ENCODE measurements around the gene ZIC5. TPM values are rescaled to one million over a fixed set of nuclear protein-coding genes. Genes with fewer than 3 reads are reported as not detected.

ZIC5 gene
- total and polyA plus RNA-seq, 8 donors: not detected

DNA sequence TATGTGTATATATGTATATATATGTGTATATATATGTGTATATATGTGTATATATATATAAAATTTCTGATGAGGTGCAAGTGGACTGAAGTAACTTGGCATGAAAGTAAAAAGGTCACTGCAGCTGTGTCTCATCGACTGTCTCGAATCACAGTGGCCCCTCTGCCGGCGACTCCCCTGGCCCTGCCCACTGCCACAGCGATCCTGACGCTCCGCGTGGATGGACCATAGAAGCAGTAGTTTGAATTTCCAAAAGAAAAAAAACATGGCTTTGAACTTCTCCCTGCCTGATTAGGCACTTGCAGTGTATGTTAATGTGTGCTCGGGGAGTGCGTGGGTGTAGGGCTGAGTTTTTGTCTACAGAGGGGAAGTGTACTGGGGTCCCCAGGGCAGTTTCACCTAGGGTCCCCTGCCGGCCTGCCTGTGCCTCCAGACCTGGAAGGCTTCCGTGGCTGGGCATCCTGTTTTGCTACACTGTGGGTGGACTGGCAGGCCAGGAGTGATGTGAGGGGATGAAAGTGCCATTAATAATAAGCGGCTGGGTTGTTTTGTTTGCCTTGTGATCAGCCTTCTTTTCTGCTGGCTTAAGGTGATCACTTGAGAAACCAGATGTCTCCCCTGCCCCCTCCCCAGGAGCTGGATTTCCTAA is 10.8 kb downstream of the ZIC5 start:
- peak in 1 of 2 donors; percentile 11 for DNase-seq
- Histone ChIP-seq H3K36me3 (no peaks in the 10 kb centered on the region), H3K9me3 (peaks cover 0 to 18% (median 4%) of the 10 kb centered on the region in 4 donors), H3K4me3 (no peak overlapping the region), H3K27ac (no peak overlapping the region), H3K27me3 (peaks cover 49 to 100% (median 85%) of the 10 kb centered on the region in 3 donors), H3K4me1 (peaks cover 25 to 39% (median 32%) of the 10 kb centered on the region in 4 donors)
- TF ChIP-seq POLR2A (IDR thresholded peaks at IDR 0.05) (no peak), EP300 (IDR thresholded peaks at IDR 0.05) (no peak), POLR2AphosphoS5 (IDR thresholded peaks at IDR 0.05) (no peak)
- TF ChIP-seq, protein P1, sequence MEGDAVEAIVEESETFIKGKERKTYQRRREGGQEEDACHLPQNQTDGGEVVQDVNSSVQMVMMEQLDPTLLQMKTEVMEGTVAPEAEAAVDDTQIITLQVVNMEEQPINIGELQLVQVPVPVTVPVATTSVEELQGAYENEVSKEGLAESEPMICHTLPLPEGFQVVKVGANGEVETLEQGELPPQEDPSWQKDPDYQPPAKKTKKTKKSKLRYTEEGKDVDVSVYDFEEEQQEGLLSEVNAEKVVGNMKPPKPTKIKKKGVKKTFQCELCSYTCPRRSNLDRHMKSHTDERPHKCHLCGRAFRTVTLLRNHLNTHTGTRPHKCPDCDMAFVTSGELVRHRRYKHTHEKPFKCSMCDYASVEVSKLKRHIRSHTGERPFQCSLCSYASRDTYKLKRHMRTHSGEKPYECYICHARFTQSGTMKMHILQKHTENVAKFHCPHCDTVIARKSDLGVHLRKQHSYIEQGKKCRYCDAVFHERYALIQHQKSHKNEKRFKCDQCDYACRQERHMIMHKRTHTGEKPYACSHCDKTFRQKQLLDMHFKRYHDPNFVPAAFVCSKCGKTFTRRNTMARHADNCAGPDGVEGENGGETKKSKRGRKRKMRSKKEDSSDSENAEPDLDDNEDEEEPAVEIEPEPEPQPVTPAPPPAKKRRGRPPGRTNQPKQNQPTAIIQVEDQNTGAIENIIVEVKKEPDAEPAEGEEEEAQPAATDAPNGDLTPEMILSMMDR (IDR thresholded peaks at IDR 0.05): no peak
- WGBS, 5 donors: 9 to 19% (median 10%) methylated on average over 13 of the region's 13 CpGs
- intact Hi-C loops (cut with DNase I; ENCODE audit: low total_unique reads): no loop called here

DNA sequence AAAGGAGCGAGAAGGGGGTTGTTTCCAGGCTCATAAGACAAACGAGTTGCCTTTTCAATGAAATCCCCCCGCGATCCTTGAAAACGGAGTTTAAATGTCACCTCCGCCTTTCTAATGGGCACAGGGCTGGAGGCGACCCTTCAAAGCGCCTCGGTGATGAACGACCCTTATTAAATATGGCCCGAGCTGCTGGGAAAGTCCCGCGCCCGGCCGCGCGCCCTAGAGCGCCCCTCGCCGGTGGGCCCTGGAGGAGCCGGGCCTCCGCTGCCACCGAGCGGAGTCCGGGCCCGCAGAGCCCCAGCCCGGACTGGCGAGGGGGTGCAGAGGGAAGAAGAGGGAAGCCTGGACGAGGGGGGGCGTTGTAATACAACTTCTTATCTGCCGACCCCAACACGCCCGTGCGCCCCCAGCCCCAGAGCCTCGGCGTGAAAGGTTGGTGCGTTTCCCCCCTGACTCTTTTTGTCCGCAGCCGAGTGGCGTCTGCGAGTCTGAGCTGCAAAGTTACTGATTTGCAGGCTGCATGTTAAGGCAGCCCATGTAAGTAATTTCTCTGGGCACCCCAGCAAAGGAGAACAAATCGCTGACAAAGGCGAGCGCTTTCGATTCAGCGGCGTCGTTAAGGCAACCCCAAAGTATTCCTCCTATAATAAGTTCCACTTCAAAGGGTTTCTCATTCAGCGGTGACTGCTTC is 11.9 kb downstream of the ZIC5 start:
- H3K27me3 ChIP-seq: peaks cover 52 to 100% (median 89%) of the 10 kb centered on the region in 3 donors
- no peak for TF ChIP-seq POLR2AphosphoS5 (IDR thresholded peaks at IDR 0.05)
- no peak for TF ChIP-seq POLR2A (IDR thresholded peaks at IDR 0.05)
- TF ChIP-seq, protein P1 (IDR thresholded peaks at IDR 0.05): no peak
- TF ChIP-seq EP300 (IDR thresholded peaks at IDR 0.05): no peak
- no peaks in the 10 kb centered on the region for H3K36me3 ChIP-seq
- no peak overlapping the region for H3K27ac ChIP-seq
- intact Hi-C loops (cut with DNase I; ENCODE audit: low total_unique reads): no loop called here
- H3K4me3 ChIP-seq: peak overlapping the region in 3 of 4 donors; percentile 0 to 41 (median 10)
- peaks cover 28 to 44% (median 35%) of the 10 kb centered on the region in 4 donors for H3K4me1 ChIP-seq
- DNase-seq: peak; percentile 24 to 49
- peaks cover 0 to 18% (median 4%) of the 10 kb centered on the region in 4 donors for H3K9me3 ChIP-seq
- 5 to 9% (median 6%) methylated on average over 26 to 49 of the region's 49 CpGs for WGBS, 5 donors

DNA sequence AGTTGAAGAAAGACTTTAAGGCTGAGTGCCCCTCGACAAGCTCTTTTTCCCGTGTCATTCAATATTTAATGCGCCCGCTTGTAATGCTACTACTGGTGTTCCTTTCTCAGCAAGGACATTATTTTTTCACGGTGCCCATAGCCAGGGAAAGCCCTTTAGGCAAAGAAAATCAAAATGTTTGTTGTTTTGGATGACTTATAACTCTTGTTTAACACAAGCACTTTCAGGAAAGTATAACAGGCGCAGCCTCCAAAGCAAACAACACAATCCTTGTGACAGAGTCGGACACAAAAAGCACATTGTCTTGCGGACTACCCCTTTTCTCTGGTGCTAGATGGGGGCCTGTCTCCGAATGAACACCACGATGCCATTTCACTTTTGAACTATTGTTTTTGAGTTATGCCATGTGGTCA is 12.4 kb downstream of the ZIC5 start:
- Histone ChIP-seq H3K9me3 (peaks cover 0 to 18% (median 4%) of the 10 kb centered on the region in 4 donors), H3K36me3 (no peaks in the 10 kb centered on the region), H3K4me1 (peaks cover 28 to 44% (median 35%) of the 10 kb centered on the region in 4 donors), H3K27me3 (peaks cover 52 to 100% (median 94%) of the 10 kb centered on the region in 3 donors), H3K27ac (no peak overlapping the region), H3K4me3 (no peak overlapping the region)
- intact Hi-C loops (cut with DNase I; ENCODE audit: low total_unique reads): no loop called here
- 15 to 23% (median 18%) methylated on average over 10 of the region's 10 CpGs for WGBS, 5 donors
- peak in 1 of 2 donors; percentile 11 for DNase-seq
- TF ChIP-seq, protein P1 (IDR thresholded peaks at IDR 0.05): no peak
- no peak for TF ChIP-seq POLR2A (IDR thresholded peaks at IDR 0.05)
- no peak for TF ChIP-seq EP300 (IDR thresholded peaks at IDR 0.05)
- TF ChIP-seq POLR2AphosphoS5 (IDR thresholded peaks at IDR 0.05): no peak

DNA sequence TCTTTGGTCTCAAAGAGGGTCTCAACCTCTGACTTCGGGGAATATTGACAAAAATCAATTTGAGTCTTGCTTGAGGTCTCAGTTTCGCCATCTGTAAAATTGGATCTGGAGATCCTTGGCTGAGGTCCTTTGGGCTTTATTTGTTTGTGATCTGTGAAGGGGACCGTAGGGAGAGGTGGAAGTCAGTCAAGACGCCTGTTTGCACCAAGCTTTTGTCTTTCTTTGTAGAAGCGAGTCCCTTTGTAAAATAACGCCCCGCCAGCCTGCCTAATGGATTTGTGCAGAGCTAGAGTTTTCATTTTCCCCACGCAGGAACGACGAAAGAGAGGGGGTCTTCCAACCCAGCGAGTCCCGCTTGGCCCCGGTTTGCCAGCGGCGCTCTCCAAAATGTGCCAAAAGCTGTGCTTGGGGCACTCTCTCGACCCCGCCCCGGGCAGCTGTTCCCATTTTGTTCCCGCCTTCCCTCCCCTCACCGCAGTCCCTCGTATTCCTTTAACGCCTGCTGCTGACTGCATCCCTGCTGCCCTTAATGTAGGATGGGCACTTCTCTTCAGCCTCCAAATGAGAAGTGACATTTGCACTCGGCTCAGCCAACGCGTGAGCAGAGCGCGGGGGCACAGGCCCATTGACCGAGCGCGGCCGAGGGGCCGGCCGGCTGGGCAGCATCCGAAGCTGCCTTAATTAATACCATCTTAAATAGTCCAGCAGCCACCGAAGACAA is 13.0 kb downstream of the ZIC5 start:
- 11 to 21% (median 15%) methylated on average over 33 to 35 of the region's 35 CpGs for WGBS, 5 donors
- intact Hi-C loops (cut with DNase I; ENCODE audit: low total_unique reads): no loop called here
- TF ChIP-seq POLR2AphosphoS5 (IDR thresholded peaks at IDR 0.05) (no peak), EP300 (IDR thresholded peaks at IDR 0.05) (no peak), POLR2A (IDR thresholded peaks at IDR 0.05) (no peak)
- TF ChIP-seq, protein P1 (IDR thresholded peaks at IDR 0.05): no peak

More for the DNA sequence above, 13.0 kb downstream of the ZIC5 start:
- Histone ChIP-seq H3K4me1 (peaks cover 28 to 44% (median 35%) of the 10 kb centered on the region in 4 donors), H3K9me3 (peaks cover 0 to 18% (median 4%) of the 10 kb centered on the region in 4 donors), H3K27ac (no peak overlapping the region), H3K27me3 (peaks cover 52 to 100% (median 88%) of the 10 kb centered on the region in 3 donors), H3K36me3 (no peaks in the 10 kb centered on the region), H3K4me3 (no peak overlapping the region)
- peak in 1 of 2 donors; percentile 16 for DNase-seq
